CD8-positive, alpha-beta memory T cell (primary cell): ENCODE measurements around the gene TOMT. TPM values are rescaled to one million over a fixed set of nuclear protein-coding genes. Genes with fewer than 3 reads are reported as not detected.

Experiments used
- CTCF ChIA-PET: fragments of 350-600 bp; sonication (Branson Sonifier 250); formaldehyde crosslinking; loops from one replicate; lab custom pipeline; 2021; ENCODE audit warnings: antibody characterized with exemption; lab: Charles Lee
- POLR2A ChIA-PET: fragments of 350-600 bp; sonication (Branson Sonifier 250); formaldehyde crosslinking; loops from one replicate; lab custom pipeline; 2021; ENCODE audit warnings: antibody characterized with exemption; lab: Charles Lee
- DNase-seq, 5 donors: peaks; one replicate each; pipeline versions ENCODE4 v3.0.0 to v3.0.0-alpha.2; 2020 to 2022; ENCODE audit warnings: mixed read lengths in 1 of 5
- H3K27ac ChIP-seq: one replicate; pipeline ENCODE4 v1.7.0; 2013; ENCODE audit warnings: low read depth, mild to moderate bottlenecking, low read length, moderate library complexity
- H3K27me3 ChIP-seq: 2 replicates; pipeline ENCODE4 v1.7.0; 2013; ENCODE audit warnings: low read length, mild to moderate bottlenecking; ENCODE audit not compliant: insufficient read depth, poor library complexity, severe bottlenecking
- H3K36me3 ChIP-seq: 2 replicates; pipeline ENCODE4 v1.7.0; 2013; ENCODE audit warnings: mild to moderate bottlenecking, low read length, moderate library complexity; ENCODE audit not compliant: insufficient read depth
- H3K4me1 ChIP-seq: 2 replicates; pipeline ENCODE4 v1.7.0; 2013; ENCODE audit warnings: mild to moderate bottlenecking, low read length, moderate library complexity; ENCODE audit not compliant: insufficient read depth
- H3K4me3 ChIP-seq: 2 replicates; pipeline ENCODE4 v1.7.0; 2013; ENCODE audit warnings: mild to moderate bottlenecking, low read length
- H3K9me3 ChIP-seq: 2 replicates; pipeline ENCODE4 v1.7.0; 2013; ENCODE audit warnings: mild to moderate bottlenecking, low read length
- H3K27ac Mint-ChIP-seq, 8 donors: one replicate each; pipeline ENCODE4 v1.8.0; 2020 to 2021; ENCODE audit warnings: mixed read lengths in 8 of 8, mild to moderate bottlenecking in 6 of 8, inconsistent platforms in 3 of 8, moderate library complexity in 3 of 8
- H3K27me3 Mint-ChIP-seq, 2 donors: one replicate each; pipeline ENCODE4 v1.8.0; 2020 to 2021; ENCODE audit warnings: mixed read lengths in 2 of 2, mild to moderate bottlenecking in 1 of 2, moderate library complexity in 1 of 2
- H3K36me3 Mint-ChIP-seq, 3 donors: one replicate each; pipeline ENCODE4 v1.8.0; 2020 to 2021; ENCODE audit warnings: mixed read lengths in 3 of 3, inconsistent platforms in 1 of 3, mild to moderate bottlenecking in 1 of 3
- H3K4me1 Mint-ChIP-seq, 3 donors: one replicate each; pipeline ENCODE4 v1.8.0; 2020 to 2021; ENCODE audit warnings: mixed read lengths in 3 of 3, inconsistent platforms in 1 of 3, mild to moderate bottlenecking in 1 of 3
- H3K4me3 Mint-ChIP-seq, 7 donors: one replicate each; pipeline ENCODE4 v1.8.0; 2020 to 2021; ENCODE audit warnings: mixed read lengths in 7 of 7, mild to moderate bottlenecking in 6 of 7, moderate library complexity in 4 of 7, inconsistent platforms in 2 of 7
- H3K9me3 Mint-ChIP-seq, 5 donors: one replicate each; pipeline ENCODE4 v1.8.0; 2020 to 2022; ENCODE audit warnings: mixed read lengths in 5 of 5, mild to moderate bottlenecking in 3 of 5, moderate library complexity in 2 of 5, inconsistent platforms in 1 of 5
- polyA plus RNA-seq: library from polyadenylated mRNA; unstranded; fragments of 300-500 nt; fragmentation: Illumina TruSeq; gene quantifications from one replicate; pipeline ENCODE4 v1.2.3, GENCODE V29; 2021
- total RNA-seq, 2 experiments: library from RNA; stranded (reverse); gene quantifications; one replicate each; pipeline ENCODE4 v1.2.3, GENCODE V29; 2021

TOMT gene
- total and polyA plus RNA-seq, 3 experiments from 2014 or later, result not detected

DNA sequence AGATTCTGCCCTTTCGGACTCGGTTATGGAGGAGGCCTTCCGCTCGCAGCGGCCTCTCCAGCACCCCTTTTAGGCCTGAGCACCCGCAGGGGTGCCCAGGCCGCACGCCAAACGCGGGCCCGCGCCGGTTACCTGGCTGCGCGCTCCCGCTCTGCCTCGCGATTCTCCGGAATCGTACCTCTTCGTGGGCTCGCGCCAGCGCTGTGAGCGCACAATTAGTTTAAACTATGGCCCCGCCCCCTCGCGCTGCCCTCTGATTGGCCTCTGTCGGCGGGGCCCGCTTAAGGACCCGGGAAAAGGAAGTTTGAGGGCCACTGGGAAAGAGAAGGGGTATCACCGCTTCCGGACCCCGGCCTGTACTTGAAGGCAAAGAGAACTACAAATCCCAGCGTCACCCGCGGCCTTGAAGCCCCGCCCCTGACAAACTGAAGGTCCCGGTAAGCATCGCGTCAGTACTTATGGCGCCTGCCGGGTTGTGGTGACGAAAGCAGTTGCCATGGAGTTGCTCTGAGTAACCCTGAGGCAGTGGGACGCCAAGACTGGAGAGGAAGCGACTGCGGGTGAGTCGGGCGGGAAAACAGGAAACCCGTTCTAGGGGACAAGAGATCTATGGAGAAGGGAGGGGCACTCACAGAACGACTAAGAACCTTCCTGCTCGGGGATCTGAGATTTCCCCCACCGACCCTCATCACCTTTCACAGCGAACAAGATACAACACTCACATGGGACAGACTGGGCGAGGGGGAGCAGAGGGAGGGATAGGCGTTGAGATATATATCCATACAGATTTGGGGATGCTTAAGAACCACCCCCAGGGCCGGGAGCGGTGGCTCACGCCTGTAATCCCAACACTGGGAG is 25.2 kb upstream of the TOMT start, which contains the start of the genes LRRC51 and NUMA1:
Gene LRRC51, plus strand, starts transcription at position 525 of the 858 bp plus-strand sequence. CDS start 8,234 bp downstream, outside the sequence.
Gene NUMA1, minus strand, starts transcription at position 217 of the 858 bp plus-strand sequence. CDS start 44,599 bp downstream, outside the sequence.
- no peaks in the 10 kb centered on the region for H3K9me3 ChIP-seq
- CTCF ChIA-PET, result interaction anchor here (1.1 to 2.0 kb wide), 5 partner anchors 15 to 55 kb away, joined by 3 to 6 read pairs (median 4); no protein-coding TSS in a partner anchor
- Mint-ChIP-seq H3K4me1 (peaks cover 30 to 49% (median 43%) of the 10 kb centered on the region in 3 donors), H3K36me3 (peaks cover 0 to 6% (median 2%) of the 10 kb centered on the region in 3 donors), H3K4me3 (peak within 1 kb of the TSS; percentile 77 to 92 (median 90)), H3K27ac (peak within 1 kb of the TSS; percentile 95 to 99 (median 98)), H3K27me3 (no peaks in the 10 kb centered on the region), H3K9me3 (no peaks in the 10 kb centered on the region)
- H3K36me3 ChIP-seq, result no peaks in the 10 kb centered on the region
- peak within 1 kb of the TSS; percentile 88 for H3K27ac ChIP-seq
- peaks cover 20% of the 10 kb centered on the region for H3K4me1 ChIP-seq
- no peaks in the 10 kb centered on the region for H3K27me3 ChIP-seq
- DNase-seq, result peak; percentile 96 to 100 (median 99)
- H3K4me3 ChIP-seq, result peak within 1 kb of the TSS; percentile 67
- POLR2A ChIA-PET, result interaction anchor here (0.7 to 2.3 kb wide), 2 partner anchors 32 to 40 kb away, joined by 4 to 12 read pairs; partner anchors contain the start of gene ANAPC15

DNA sequence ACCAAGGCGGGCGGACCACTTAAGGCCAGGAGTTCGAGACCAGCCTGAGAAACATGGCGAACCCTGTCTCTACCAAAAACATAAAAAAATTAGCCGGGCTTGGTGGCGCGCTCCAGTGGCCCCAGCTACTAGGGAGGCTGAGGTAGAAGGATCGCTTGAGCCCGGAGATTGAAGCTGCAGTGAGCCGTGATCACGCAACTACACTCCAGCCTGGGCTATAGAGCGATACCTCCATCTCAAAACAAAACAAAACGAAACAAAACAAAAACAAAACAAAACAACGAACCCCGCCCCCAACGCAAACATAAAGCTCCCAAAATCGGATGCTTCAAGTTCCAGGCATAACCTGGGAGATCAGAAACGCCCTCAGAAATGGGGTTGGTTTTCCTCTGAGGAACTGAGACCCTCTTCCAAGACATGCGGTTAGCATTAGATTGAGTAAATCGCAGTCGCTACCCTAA is 24.5 kb upstream of the TOMT start:
- Mint-ChIP-seq H3K4me3 (peak overlapping the region; percentile 77 to 92 (median 90)), H3K4me1 (peaks cover 30 to 49% (median 43%) of the 10 kb centered on the region in 3 donors), H3K27me3 (no peaks in the 10 kb centered on the region), H3K36me3 (peaks cover 0 to 7% (median 2%) of the 10 kb centered on the region in 3 donors), H3K9me3 (no peaks in the 10 kb centered on the region), H3K27ac (peak overlapping the region; percentile 95 to 99 (median 98))
- Histone ChIP-seq H3K9me3 (no peaks in the 10 kb centered on the region), H3K27me3 (no peaks in the 10 kb centered on the region), H3K4me1 (peaks cover 20% of the 10 kb centered on the region), H3K36me3 (no peaks in the 10 kb centered on the region), H3K4me3 (peak overlapping the region; percentile 65), H3K27ac (peak overlapping the region; percentile 88)
- POLR2A ChIA-PET, result no interaction called here
- no peak for DNase-seq
- CTCF ChIA-PET, result interaction anchor here (1.2 to 2.0 kb wide), 5 partner anchors 10 to 142 kb away, joined by 4 to 9 read pairs (median 6); no protein-coding TSS in a partner anchor

GRCh38 chr11:72081821-72082453 is 23.8 kb upstream of the TOMT start:
- H3K4me1 ChIP-seq, result peaks cover 20% of the 10 kb centered on the region
- ChIA-PET CTCF (interaction anchor here (1.2 to 2.0 kb wide), 5 partner anchors 9 to 141 kb away, joined by 4 to 9 read pairs (median 6); no protein-coding TSS in a partner anchor), POLR2A (interaction anchor here (0.7 kb wide), 1 partner anchor 30 kb away, joined by 3 read pairs; the partner anchor contains the start of gene ANAPC15)
- peak overlapping the region; percentile 63 to 92 (median 90) for H3K4me3 Mint-ChIP-seq
- no peaks in the 10 kb centered on the region for H3K9me3 ChIP-seq
- H3K9me3 Mint-ChIP-seq, result no peaks in the 10 kb centered on the region
- no peak overlapping the region for H3K27ac ChIP-seq
- no peaks in the 10 kb centered on the region for H3K36me3 ChIP-seq
- H3K27ac Mint-ChIP-seq, result peak overlapping the region; percentile 27 to 99 (median 98)
- peaks cover 0 to 10% (median 2%) of the 10 kb centered on the region in 3 donors for H3K36me3 Mint-ChIP-seq
- H3K27me3 Mint-ChIP-seq, result no peaks in the 10 kb centered on the region
- H3K27me3 ChIP-seq, result no peaks in the 10 kb centered on the region
- DNase-seq, result no peak
- no peak overlapping the region for H3K4me3 ChIP-seq
- peaks cover 30 to 46% (median 43%) of the 10 kb centered on the region in 3 donors for H3K4me1 Mint-ChIP-seq

- no peak for DNase-seq
- ChIA-PET POLR2A (interaction anchor here (1.5 kb wide), 1 partner anchor 43 kb away, joined by 3 read pairs; no protein-coding TSS in a partner anchor), CTCF (no interaction called here)
- no peaks in the 10 kb centered on the region for H3K9me3 Mint-ChIP-seq
- H3K27ac ChIP-seq, result no peak overlapping the region
- H3K4me3 ChIP-seq, result no peak overlapping the region
- peaks cover 20% of the 10 kb centered on the region for H3K4me1 ChIP-seq
- H3K4me3 Mint-ChIP-seq, result peak overlapping the region in 1 of 7 donors; percentile 71
- peaks cover 27 to 39% (median 37%) of the 10 kb centered on the region in 3 donors for H3K4me1 Mint-ChIP-seq
- H3K27me3 ChIP-seq, result no peaks in the 10 kb centered on the region
- H3K36me3 ChIP-seq, result peaks cover 5% of the 10 kb centered on the region
- no peaks in the 10 kb centered on the region for H3K9me3 ChIP-seq
- peaks cover 0 to 16% (median 0%) of the 10 kb centered on the region in 3 donors for H3K36me3 Mint-ChIP-seq
- H3K27me3 Mint-ChIP-seq, result no peaks in the 10 kb centered on the region
- H3K27ac Mint-ChIP-seq, result peak overlapping the region in 7 of 8 donors; percentile 60 to 95 (median 74)
These were observed 22.3 kb upstream of the TOMT start for GRCh38 chr11:72083414-72083813.

- Mint-ChIP-seq H3K4me1 (peaks cover 21 to 32% (median 31%) of the 10 kb centered on the region in 3 donors), H3K36me3 (peaks cover 0 to 21% (median under 1%) of the 10 kb centered on the region in 3 donors), H3K9me3 (no peaks in the 10 kb centered on the region), H3K4me3 (no peak overlapping the region), H3K27me3 (no peaks in the 10 kb centered on the region), H3K27ac (peak overlapping the region in 4 of 8 donors; percentile 7 to 95 (median 79))
- no peak overlapping the region for H3K27ac ChIP-seq
- no peak overlapping the region for H3K4me3 ChIP-seq
- DNase-seq, result no peak
- H3K36me3 ChIP-seq, result peaks cover 5% of the 10 kb centered on the region
- no peaks in the 10 kb centered on the region for H3K27me3 ChIP-seq
- ChIA-PET POLR2A (interaction anchor here (1.5 kb wide), 1 partner anchor 44 kb away, joined by 3 read pairs; no protein-coding TSS in a partner anchor), CTCF (interaction anchor here (1.1 to 3.6 kb wide), 3 partner anchors 11 to 106 kb away, joined by 5 to 23 read pairs (median 5); no protein-coding TSS in a partner anchor)
- H3K4me1 ChIP-seq, result peaks cover 19% of the 10 kb centered on the region
- no peaks in the 10 kb centered on the region for H3K9me3 ChIP-seq
These were observed 21.6 kb upstream of the TOMT start for GRCh38 chr11:72084076-72084475.

DNA sequence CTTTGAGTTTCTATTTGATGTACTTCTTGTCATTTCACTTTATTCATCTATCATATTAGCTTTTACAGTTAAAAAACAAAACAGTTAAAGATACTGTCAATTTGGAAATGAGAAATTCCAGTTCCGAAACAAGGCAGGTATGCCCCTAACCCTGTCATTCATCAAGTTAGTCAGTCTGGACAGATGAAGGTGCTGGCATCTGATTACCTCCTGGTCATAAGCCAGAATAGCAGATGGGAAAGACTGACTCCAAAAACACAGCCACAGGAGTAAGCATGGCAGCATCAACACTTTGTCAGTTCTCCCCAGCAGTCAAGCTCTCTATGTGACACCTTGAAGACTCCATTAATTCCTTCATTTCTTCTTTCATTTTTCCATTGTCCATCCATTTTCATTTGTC is 20.8 kb upstream of the TOMT start:
- Histone ChIP-seq H3K9me3 (no peaks in the 10 kb centered on the region), H3K4me1 (peaks cover 10% of the 10 kb centered on the region), H3K27me3 (no peaks in the 10 kb centered on the region), H3K4me3 (no peak overlapping the region), H3K36me3 (peaks cover 5% of the 10 kb centered on the region), H3K27ac (no peak overlapping the region)
- H3K27ac Mint-ChIP-seq, result peak overlapping the region in 4 of 8 donors; percentile 6 to 66 (median 36)
- no peaks in the 10 kb centered on the region for H3K27me3 Mint-ChIP-seq
- DNase-seq, result no peak
- no peaks in the 10 kb centered on the region for H3K9me3 Mint-ChIP-seq
- peaks cover 15 to 26% (median 25%) of the 10 kb centered on the region in 3 donors for H3K4me1 Mint-ChIP-seq
- CTCF ChIA-PET, result interaction anchor here (1.1 to 3.6 kb wide), 4 partner anchors 10 to 107 kb away, joined by 5 to 23 read pairs (median 7); no protein-coding TSS in a partner anchor
- no peak overlapping the region for H3K4me3 Mint-ChIP-seq
- POLR2A ChIA-PET, result interaction anchor here (0.5 to 1.5 kb wide), 3 partner anchors 12 to 45 kb away, joined by 3 read pairs; no protein-coding TSS in a partner anchor
- peaks cover 0 to 30% (median 4%) of the 10 kb centered on the region in 3 donors for H3K36me3 Mint-ChIP-seq
